Measurements from ENCODE around the gene NPAS3.

Gene NPAS3

DNA sequence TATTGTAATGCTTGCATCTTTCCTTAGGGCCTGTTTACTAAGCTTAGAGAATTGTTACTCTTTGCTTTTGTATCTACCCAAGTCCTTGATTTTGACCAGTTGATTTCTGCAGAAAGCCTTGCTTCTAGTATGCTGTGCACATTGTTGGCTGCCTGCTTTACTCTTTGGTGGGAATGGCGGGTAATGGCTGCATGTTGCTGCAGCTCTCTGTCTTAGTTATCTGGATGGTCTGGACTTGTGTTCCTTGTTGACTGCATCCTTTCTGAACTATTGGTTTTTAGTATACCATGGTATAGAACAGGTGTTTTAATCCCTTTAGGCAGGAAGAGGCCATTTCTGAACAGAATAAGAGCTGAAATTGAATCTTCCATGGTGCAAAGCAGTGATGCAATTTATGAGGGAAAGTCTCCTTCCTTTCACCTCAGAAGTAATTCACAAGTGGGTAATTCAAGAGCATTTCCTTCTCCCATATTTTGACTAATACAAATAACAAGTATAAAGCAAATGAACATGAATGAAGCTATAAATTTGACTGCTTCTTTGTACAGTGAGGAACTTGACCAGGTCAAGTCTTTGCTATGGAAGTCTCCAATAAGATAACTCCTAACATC is 466.4 kb downstream of the NPAS3 start:
- no peaks in the 10 kb centered on the region for H3K27me3 ChIP-seq (ENCODE audit: control insufficient read depth, insufficient read depth, low read length)
- no peak overlapping the region for H3K9ac ChIP-seq (ENCODE audit: low read length)
- no peaks in the 10 kb centered on the region for H3K36me3 ChIP-seq (ENCODE audit: control insufficient read depth, insufficient read depth, low read length)
- H3K4me1 ChIP-seq (ENCODE audit: control insufficient read depth, insufficient read depth, low read length) = no peaks in the 10 kb centered on the region
- peaks cover 76% of the 10 kb centered on the region for H3K9me3 ChIP-seq (ENCODE audit: control insufficient read depth, insufficient read depth, low read depth, low read length)
- H3K27ac ChIP-seq (ENCODE audit: low read depth, low read length) = no peak overlapping the region
- H3K4me3 ChIP-seq (ENCODE audit: low read depth, low read length) = no peak overlapping the region

DNA sequence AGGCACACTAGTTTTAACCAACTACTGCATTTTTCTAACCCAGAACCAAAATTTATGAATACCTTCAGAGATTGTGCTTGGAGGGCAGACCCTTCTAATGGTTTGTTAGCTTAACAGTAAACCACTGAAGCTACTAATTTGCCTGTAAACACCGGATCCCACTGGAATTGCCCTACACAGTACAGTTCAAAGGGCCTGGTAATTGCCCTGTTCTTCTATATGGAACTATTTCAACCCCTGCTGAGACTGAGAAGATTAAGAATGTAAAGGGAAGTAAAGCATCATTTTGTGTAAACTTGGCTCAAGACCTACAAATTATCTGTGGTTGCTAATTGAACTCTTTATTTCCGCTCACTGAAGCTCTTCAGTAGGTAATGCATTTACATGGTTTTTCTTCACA is 468.1 kb downstream of the NPAS3 start:
- no peak overlapping the region for H3K9ac ChIP-seq (ENCODE audit: low read length)
- H3K9me3 ChIP-seq (ENCODE audit: control insufficient read depth, insufficient read depth, low read depth, low read length) = peaks cover 74% of the 10 kb centered on the region

DNA sequence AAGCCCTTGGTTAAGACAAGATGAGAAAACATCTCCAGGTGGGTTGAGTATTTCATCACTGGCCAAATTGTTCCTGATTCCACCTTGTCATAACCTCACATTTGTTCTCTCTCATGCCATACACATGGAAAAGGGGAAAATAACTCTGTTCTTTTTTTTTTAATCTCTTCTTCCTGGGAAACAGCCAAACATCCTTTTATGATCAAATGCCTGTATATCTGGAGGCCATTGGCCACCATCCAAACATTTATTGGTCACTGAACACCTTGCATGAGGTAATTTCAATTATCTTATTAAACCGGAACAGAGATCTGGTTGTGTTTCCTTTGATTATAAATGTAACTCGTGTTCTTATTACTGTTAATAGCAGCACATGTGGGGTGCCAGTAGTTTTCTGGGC is 469.6 kb downstream of the NPAS3 start:
- Histone ChIP-seq H3K4me3 (ENCODE audit: low read depth, low read length) (no peak overlapping the region), H3K9ac (ENCODE audit: low read length) (no peak overlapping the region), H3K9me3 (ENCODE audit: control insufficient read depth, insufficient read depth, low read depth, low read length) (peaks cover 64% of the 10 kb centered on the region), H3K4me1 (ENCODE audit: control insufficient read depth, insufficient read depth, low read length) (no peaks in the 10 kb centered on the region), H3K36me3 (ENCODE audit: control insufficient read depth, insufficient read depth, low read length) (no peaks in the 10 kb centered on the region), H3K27me3 (ENCODE audit: control insufficient read depth, insufficient read depth, low read length) (no peaks in the 10 kb centered on the region), H3K27ac (ENCODE audit: low read depth, low read length) (no peak overlapping the region)

More for the DNA sequence above, 468.1 kb downstream of the NPAS3 start:
- H3K36me3 ChIP-seq (ENCODE audit: control insufficient read depth, insufficient read depth, low read length) = no peaks in the 10 kb centered on the region
- no peak overlapping the region for H3K27ac ChIP-seq (ENCODE audit: low read depth, low read length)
- H3K4me3 ChIP-seq (ENCODE audit: low read depth, low read length) = no peak overlapping the region
- no peaks in the 10 kb centered on the region for H3K27me3 ChIP-seq (ENCODE audit: control insufficient read depth, insufficient read depth, low read length)
- H3K4me1 ChIP-seq (ENCODE audit: control insufficient read depth, insufficient read depth, low read length) = no peaks in the 10 kb centered on the region

DNA sequence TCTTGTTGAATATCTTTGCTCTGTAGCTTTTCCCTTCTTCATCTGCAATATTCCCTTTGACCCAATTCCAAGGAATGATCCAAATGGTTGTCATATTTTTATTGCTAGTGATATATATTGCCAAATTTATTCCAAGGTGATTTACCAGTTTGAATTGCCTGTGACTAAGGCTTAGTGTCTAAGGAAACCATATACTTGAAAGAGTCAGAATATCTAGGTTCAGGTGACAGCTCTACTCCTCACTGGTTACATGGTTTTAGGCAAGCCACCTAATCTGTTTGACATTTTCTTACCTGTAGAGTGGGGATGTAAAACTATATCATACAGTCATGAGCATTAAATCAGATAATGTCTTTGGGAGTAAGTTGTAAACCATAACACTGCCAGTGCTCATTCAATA is 473.8 kb downstream of the NPAS3 start:
- H3K9ac ChIP-seq (ENCODE audit: low read length) = no peak overlapping the region
- H3K9me3 ChIP-seq (ENCODE audit: control insufficient read depth, insufficient read depth, low read depth, low read length) = peaks cover 23% of the 10 kb centered on the region; the same call in 1 of the 2 replicates
- no peak overlapping the region for H3K4me3 ChIP-seq (ENCODE audit: low read depth, low read length)
- no peaks in the 10 kb centered on the region for H3K4me1 ChIP-seq (ENCODE audit: control insufficient read depth, insufficient read depth, low read length)
- no peaks in the 10 kb centered on the region for H3K36me3 ChIP-seq (ENCODE audit: control insufficient read depth, insufficient read depth, low read length)
- no peak overlapping the region for H3K27ac ChIP-seq (ENCODE audit: low read depth, low read length)
- H3K27me3 ChIP-seq (ENCODE audit: control insufficient read depth, insufficient read depth, low read length) = no peaks in the 10 kb centered on the region

DNA sequence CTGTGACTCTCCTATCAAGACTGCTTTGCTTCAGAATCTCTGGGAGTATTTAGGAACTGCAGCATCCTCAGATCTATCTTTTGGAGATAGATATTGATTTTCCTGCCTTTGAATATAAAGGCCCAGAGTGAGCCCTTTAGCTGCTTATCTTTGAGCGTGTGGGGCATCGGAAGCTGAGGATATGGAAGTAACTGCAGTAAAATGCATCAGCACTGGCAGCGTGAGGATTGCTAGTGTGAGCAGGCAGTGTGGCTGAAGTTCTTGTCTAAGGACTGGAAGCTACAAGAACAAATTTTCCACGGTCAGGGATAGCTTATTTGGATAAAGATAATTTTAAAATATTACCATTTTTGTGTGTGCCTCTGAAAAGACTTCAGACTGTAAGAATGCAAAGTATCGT is 474.7 kb downstream of the NPAS3 start:
- H3K27me3 ChIP-seq (ENCODE audit: control insufficient read depth, insufficient read depth, low read length) = no peaks in the 10 kb centered on the region
- no peak overlapping the region for H3K9ac ChIP-seq (ENCODE audit: low read length)
- H3K4me1 ChIP-seq (ENCODE audit: control insufficient read depth, insufficient read depth, low read length) = no peaks in the 10 kb centered on the region
- no peak overlapping the region for H3K27ac ChIP-seq (ENCODE audit: low read depth, low read length)
- H3K36me3 ChIP-seq (ENCODE audit: control insufficient read depth, insufficient read depth, low read length) = no peaks in the 10 kb centered on the region
- peaks cover 14% of the 10 kb centered on the region; the same call in 1 of the 2 replicates for H3K9me3 ChIP-seq (ENCODE audit: control insufficient read depth, insufficient read depth, low read depth, low read length)
- no peak overlapping the region for H3K4me3 ChIP-seq (ENCODE audit: low read depth, low read length)

DNA sequence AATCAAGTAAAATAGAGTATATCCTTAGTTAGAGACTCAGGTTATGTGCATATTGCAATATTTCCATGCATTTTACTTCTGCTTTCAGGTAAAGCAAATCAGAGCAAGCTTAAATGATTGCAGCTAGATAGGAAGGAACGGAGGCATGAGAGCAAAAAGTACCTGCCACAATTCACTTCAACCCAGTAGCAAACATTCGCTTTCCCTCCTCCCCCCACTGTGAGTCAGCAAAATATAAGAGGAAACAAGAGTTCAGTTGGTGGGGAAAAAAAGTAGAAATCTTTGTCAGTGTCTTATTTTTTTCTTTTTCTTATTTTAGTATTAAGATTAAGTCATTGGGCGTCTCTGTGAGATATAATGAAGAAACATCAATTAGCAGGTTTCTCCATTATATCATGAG is 475.4 kb downstream of the NPAS3 start:
- no peak overlapping the region for H3K9ac ChIP-seq (ENCODE audit: low read length)
- 0 out of 2 replicates have a peak, but pooled peaks cover 9% of the 10 kb centered on the region for H3K9me3 ChIP-seq (ENCODE audit: control insufficient read depth, insufficient read depth, low read depth, low read length)
- no peaks in the 10 kb centered on the region for H3K27me3 ChIP-seq (ENCODE audit: control insufficient read depth, insufficient read depth, low read length)
- no peaks in the 10 kb centered on the region for H3K36me3 ChIP-seq (ENCODE audit: control insufficient read depth, insufficient read depth, low read length)
- H3K4me3 ChIP-seq (ENCODE audit: low read depth, low read length) = no peak overlapping the region
- no peaks in the 10 kb centered on the region for H3K4me1 ChIP-seq (ENCODE audit: control insufficient read depth, insufficient read depth, low read length)
- H3K27ac ChIP-seq (ENCODE audit: low read depth, low read length) = no peak overlapping the region

DNA sequence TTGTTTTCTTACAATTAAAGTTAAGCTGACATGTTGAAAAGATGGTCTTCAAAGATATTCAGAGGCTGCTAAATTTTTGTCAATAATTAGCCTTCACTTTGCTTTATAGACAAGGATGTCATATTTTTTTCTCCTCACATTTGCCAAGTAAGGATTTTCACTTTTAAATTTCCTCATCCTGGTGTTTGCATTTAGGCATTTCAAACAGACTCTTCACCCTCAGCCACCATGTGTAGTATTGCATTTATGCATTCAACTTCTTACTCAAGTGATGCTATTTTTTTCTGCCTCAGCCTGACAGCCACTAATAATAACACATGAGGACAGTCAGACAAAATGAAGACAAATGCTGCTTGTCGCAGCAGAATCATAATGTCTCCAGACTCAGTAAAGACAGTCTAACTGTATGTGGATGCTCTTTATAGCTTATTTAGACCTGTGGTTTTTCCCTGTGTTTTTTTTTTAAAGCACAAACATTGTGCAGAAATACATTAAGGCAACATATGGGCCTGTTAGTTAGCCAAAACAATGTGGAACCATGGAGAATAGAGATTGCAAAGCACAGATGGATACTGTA is 481.5 kb downstream of the NPAS3 start:
- H3K27ac ChIP-seq (ENCODE audit: low read depth, low read length) = no peak overlapping the region
- H3K9ac ChIP-seq (ENCODE audit: low read length) = no peak overlapping the region
- H3K36me3 ChIP-seq (ENCODE audit: control insufficient read depth, insufficient read depth, low read length) = no peaks in the 10 kb centered on the region
- H3K4me1 ChIP-seq (ENCODE audit: control insufficient read depth, insufficient read depth, low read length) = no peaks in the 10 kb centered on the region
- H3K4me3 ChIP-seq (ENCODE audit: low read depth, low read length) = no peak overlapping the region
- H3K9me3 ChIP-seq (ENCODE audit: control insufficient read depth, insufficient read depth, low read depth, low read length) = no peaks in the 10 kb centered on the region
- no peaks in the 10 kb centered on the region for H3K27me3 ChIP-seq (ENCODE audit: control insufficient read depth, insufficient read depth, low read length)

DNA sequence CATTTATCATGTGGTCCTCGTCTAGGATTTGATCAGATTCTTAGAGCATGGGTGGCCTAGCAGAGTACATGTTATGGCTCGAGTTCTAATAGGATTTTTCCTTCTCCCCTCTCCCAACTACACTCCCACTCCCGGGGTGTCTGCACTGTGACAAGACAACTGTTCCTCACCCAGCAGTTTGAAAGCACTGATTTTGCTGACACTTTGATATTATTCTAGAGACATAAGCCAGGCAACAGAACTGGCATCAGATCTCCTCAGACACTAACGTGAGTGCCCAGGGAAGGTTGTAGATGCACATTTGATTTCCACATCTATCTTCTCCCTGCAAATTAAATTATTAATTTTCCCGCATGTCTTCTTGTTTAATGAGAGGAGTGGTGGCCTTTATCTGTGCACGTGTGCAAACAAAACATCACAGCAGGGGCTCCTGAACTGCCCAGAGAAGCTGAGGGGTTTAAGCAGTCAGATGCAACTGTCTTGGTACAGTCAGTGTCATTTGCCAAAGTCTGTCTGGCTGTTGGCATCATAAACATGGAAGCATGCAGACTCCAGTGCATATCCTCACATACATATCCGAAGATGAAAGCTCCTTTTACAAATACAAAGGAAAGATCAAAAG is 491.8 kb downstream of the NPAS3 start:
- no peak overlapping the region for H3K27ac ChIP-seq (ENCODE audit: low read depth, low read length)
- H3K4me1 ChIP-seq (ENCODE audit: control insufficient read depth, insufficient read depth, low read length) = no peaks in the 10 kb centered on the region
- no peaks in the 10 kb centered on the region for H3K9me3 ChIP-seq (ENCODE audit: control insufficient read depth, insufficient read depth, low read depth, low read length)
- H3K4me3 ChIP-seq (ENCODE audit: low read depth, low read length) = no peak overlapping the region
- H3K9ac ChIP-seq (ENCODE audit: low read length) = no peak overlapping the region
- no peaks in the 10 kb centered on the region for H3K36me3 ChIP-seq (ENCODE audit: control insufficient read depth, insufficient read depth, low read length)
- H3K27me3 ChIP-seq (ENCODE audit: control insufficient read depth, insufficient read depth, low read length) = no peaks in the 10 kb centered on the region

DNA sequence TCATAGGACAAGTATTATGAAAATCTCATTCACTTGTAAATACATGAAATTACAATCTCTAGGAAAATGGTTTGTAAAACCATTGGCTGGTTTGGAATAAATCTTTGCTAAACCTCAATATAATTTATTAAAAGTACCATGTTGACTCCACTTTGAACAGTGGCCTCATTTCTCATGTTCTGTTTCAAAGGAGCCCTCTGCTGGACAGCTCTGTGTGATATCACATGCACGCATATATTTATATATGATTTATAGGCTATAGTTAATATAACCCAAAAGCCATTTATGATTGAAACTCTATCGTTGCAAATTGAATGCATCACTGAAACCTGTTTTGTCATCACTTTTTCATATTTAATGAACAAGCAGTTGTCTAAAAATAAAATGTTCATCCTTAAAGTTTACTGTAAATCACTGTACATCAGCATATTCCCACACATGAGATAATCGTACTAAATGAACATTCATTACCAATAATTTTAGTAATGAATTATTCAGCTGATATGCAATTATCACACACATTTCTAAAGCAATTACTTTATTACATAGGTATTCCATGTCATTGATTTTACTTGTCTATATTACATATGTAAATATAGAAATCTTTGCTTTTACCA is 493.8 kb downstream of the NPAS3 start:
- H3K36me3 ChIP-seq (ENCODE audit: control insufficient read depth, insufficient read depth, low read length) = no peaks in the 10 kb centered on the region
- H3K4me3 ChIP-seq (ENCODE audit: low read depth, low read length) = no peak overlapping the region
- no peaks in the 10 kb centered on the region for H3K27me3 ChIP-seq (ENCODE audit: control insufficient read depth, insufficient read depth, low read length)
- no peaks in the 10 kb centered on the region for H3K9me3 ChIP-seq (ENCODE audit: control insufficient read depth, insufficient read depth, low read depth, low read length)
- H3K9ac ChIP-seq (ENCODE audit: low read length) = no peak overlapping the region
- no peaks in the 10 kb centered on the region for H3K4me1 ChIP-seq (ENCODE audit: control insufficient read depth, insufficient read depth, low read length)
- no peak overlapping the region for H3K27ac ChIP-seq (ENCODE audit: low read depth, low read length)

DNA sequence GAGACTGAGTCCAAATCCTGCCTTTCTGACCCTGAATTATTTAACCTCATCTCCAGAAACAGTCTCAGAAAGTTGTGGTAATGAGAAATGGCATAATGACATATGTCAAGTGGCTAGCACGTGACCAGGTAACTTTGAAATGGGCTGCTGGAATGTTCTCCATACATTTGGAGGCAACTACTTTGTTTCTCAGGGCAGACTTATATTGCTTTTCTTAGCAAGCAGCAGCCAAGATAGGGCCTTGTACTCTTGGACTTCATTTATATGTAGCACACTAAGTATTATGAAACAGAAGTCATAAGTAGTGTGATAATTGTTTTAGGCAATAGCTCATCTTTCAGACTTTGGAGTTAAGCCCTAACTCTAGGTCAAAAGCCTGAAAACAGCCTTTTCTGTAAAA is 494.7 kb downstream of the NPAS3 start:
- Histone ChIP-seq H3K27me3 (ENCODE audit: control insufficient read depth, insufficient read depth, low read length) (no peaks in the 10 kb centered on the region), H3K4me1 (ENCODE audit: control insufficient read depth, insufficient read depth, low read length) (no peaks in the 10 kb centered on the region), H3K4me3 (ENCODE audit: low read depth, low read length) (no peak overlapping the region), H3K27ac (ENCODE audit: low read depth, low read length) (no peak overlapping the region), H3K9me3 (ENCODE audit: control insufficient read depth, insufficient read depth, low read depth, low read length) (no peaks in the 10 kb centered on the region), H3K36me3 (ENCODE audit: control insufficient read depth, insufficient read depth, low read length) (no peaks in the 10 kb centered on the region), H3K9ac (ENCODE audit: low read length) (no peak overlapping the region)

All from HUES6 (cell line).